Measurements from ENCODE around the gene NKX1-2.

Gene NKX1-2

GRCh38 chr10:124496620-124497019 is 46.8 kb upstream of the NKX1-2 start:
- H3K27ac ChIP-seq (ENCODE audit: low read depth, low read length, poor library complexity, severe bottlenecking) = no peak overlapping the region
- peaks cover 5% of the 10 kb centered on the region for H3K9me3 ChIP-seq (ENCODE audit: low read length)
- no peak overlapping the region for H3K4me2 ChIP-seq (ENCODE audit: low read length)
- H3K9me2 ChIP-seq (ENCODE audit: low read depth, low read length) = no peaks in the 10 kb centered on the region
- no peak overlapping the region for H3K9ac ChIP-seq (ENCODE audit: low read length)
- TF ChIP-seq EZH2 (IDR thresholded peaks at IDR 0.05; ENCODE audit: borderline replicate concordance, low read length) (no peak), CTCF (IDR thresholded peaks at IDR 0.05; ENCODE audit: low read length) (no peak)
- no peaks in the 10 kb centered on the region for H3K4me1 ChIP-seq (ENCODE audit: insufficient read depth, low read length, severe bottlenecking)
- H3F3A ChIP-seq (ENCODE audit: insufficient read depth, low read length) = no peaks in the 10 kb centered on the region
- no peak overlapping the region for H3K4me3 ChIP-seq (ENCODE audit: low read depth, low read length, poor library complexity, severe bottlenecking)
- H2AFZ ChIP-seq (ENCODE audit: low read length) = no peak overlapping the region
- no peaks in the 10 kb centered on the region for H3K79me2 ChIP-seq (ENCODE audit: insufficient read depth, low read length)
- peaks cover 23% of the 10 kb centered on the region for H3K36me3 ChIP-seq (ENCODE audit: insufficient read depth, low read length)
- H4K20me1 ChIP-seq (ENCODE audit: insufficient read depth, low read length) = no peaks in the 10 kb centered on the region
- H3K27me3 ChIP-seq (ENCODE audit: insufficient read depth, low read length) = no peaks in the 10 kb centered on the region

GRCh38 chr10:124496150-124496549 is 46.3 kb upstream of the NKX1-2 start:
- Histone ChIP-seq H3F3A (ENCODE audit: insufficient read depth, low read length) (no peaks in the 10 kb centered on the region), H3K4me3 (ENCODE audit: low read depth, low read length, poor library complexity, severe bottlenecking) (no peak overlapping the region), H3K36me3 (ENCODE audit: insufficient read depth, low read length) (peaks cover 22% of the 10 kb centered on the region), H3K79me2 (ENCODE audit: insufficient read depth, low read length) (no peaks in the 10 kb centered on the region), H3K9me3 (ENCODE audit: low read length) (peaks cover 5% of the 10 kb centered on the region), H3K27me3 (ENCODE audit: insufficient read depth, low read length) (no peaks in the 10 kb centered on the region), H3K4me1 (ENCODE audit: insufficient read depth, low read length, severe bottlenecking) (no peaks in the 10 kb centered on the region), H3K4me2 (ENCODE audit: low read length) (no peak overlapping the region), H3K9me2 (ENCODE audit: low read depth, low read length) (no peaks in the 10 kb centered on the region), H3K27ac (ENCODE audit: low read depth, low read length, poor library complexity, severe bottlenecking) (no peak overlapping the region), H2AFZ (ENCODE audit: low read length) (no peak overlapping the region), H3K9ac (ENCODE audit: low read length) (no peak overlapping the region), H4K20me1 (ENCODE audit: insufficient read depth, low read length) (no peaks in the 10 kb centered on the region)
- TF ChIP-seq EZH2 (IDR thresholded peaks at IDR 0.05; ENCODE audit: borderline replicate concordance, low read length) (no peak), CTCF (IDR thresholded peaks at IDR 0.05; ENCODE audit: low read length) (no peak)

- H3K9me2 ChIP-seq (ENCODE audit: low read depth, low read length) = no peaks in the 10 kb centered on the region
- H3K4me1 ChIP-seq (ENCODE audit: insufficient read depth, low read length, severe bottlenecking) = no peaks in the 10 kb centered on the region
- no peaks in the 10 kb centered on the region for H3K27me3 ChIP-seq (ENCODE audit: insufficient read depth, low read length)
- H4K20me1 ChIP-seq (ENCODE audit: insufficient read depth, low read length) = no peaks in the 10 kb centered on the region
- no peak overlapping the region for H3K4me3 ChIP-seq (ENCODE audit: low read depth, low read length, poor library complexity, severe bottlenecking)
- H3K27ac ChIP-seq (ENCODE audit: low read depth, low read length, poor library complexity, severe bottlenecking) = no peak overlapping the region
- no peaks in the 10 kb centered on the region for H3F3A ChIP-seq (ENCODE audit: insufficient read depth, low read length)
- H3K9ac ChIP-seq (ENCODE audit: low read length) = no peak overlapping the region
- no peak overlapping the region for H3K4me2 ChIP-seq (ENCODE audit: low read length)
- H2AFZ ChIP-seq (ENCODE audit: low read length) = no peak overlapping the region
- peaks cover 2% of the 10 kb centered on the region for H3K9me3 ChIP-seq (ENCODE audit: low read length)
- H3K36me3 ChIP-seq (ENCODE audit: insufficient read depth, low read length) = peaks cover 18% of the 10 kb centered on the region
- no peak for TF ChIP-seq EZH2 (IDR thresholded peaks at IDR 0.05; ENCODE audit: borderline replicate concordance, low read length)
- no peak for TF ChIP-seq CTCF (IDR thresholded peaks at IDR 0.05; ENCODE audit: low read length)
- no peaks in the 10 kb centered on the region for H3K79me2 ChIP-seq (ENCODE audit: insufficient read depth, low read length)
These were observed 45.9 kb upstream of the NKX1-2 start for GRCh38 chr10:124495725-124496124.

All from OCI-LY1 (cell line).